Suprapubic skin (tissue), 4 donors: ENCODE results near the gene GSTP1.

Experiments
- EP300 ChIP-seq: sonication (generic); formaldehyde crosslinking; IDR thresholded peaks from one replicate; pipeline ENCODE4 v1.6.1; 2017; ENCODE audit warnings: antibody characterized with exemption
- POLR2A ChIP-seq, 2 donors: fragments of 450-650 bp; IDR thresholded peaks; one replicate each; pipeline ENCODE4 v1.6.1; 2017; ENCODE audit warnings: antibody characterized with exemption in 2 of 2, mild to moderate bottlenecking in 2 of 2, moderate library complexity in 2 of 2
- POLR2AphosphoS5 ChIP-seq, 3 donors: sonication (generic); formaldehyde crosslinking; IDR thresholded peaks; one replicate each; pipeline ENCODE4 v1.6.1; 2017; ENCODE audit warnings: antibody characterized with exemption in 3 of 3
- TF ChIP-seq, protein P1 (sequence below), 2 donors: fragments of 200-600 bp in 1 of 2; fragments of 450-650 bp in 1 of 2; sonication (generic) in 1 of 2; IDR thresholded peaks; one replicate each; pipeline ENCODE4 v1.5.1; 2016 to 2019; ENCODE audit warnings: antibody characterized with exemption in 2 of 2, mild to moderate bottlenecking in 1 of 2, moderate library complexity in 1 of 2

- TF ChIP-seq, protein P1, sequence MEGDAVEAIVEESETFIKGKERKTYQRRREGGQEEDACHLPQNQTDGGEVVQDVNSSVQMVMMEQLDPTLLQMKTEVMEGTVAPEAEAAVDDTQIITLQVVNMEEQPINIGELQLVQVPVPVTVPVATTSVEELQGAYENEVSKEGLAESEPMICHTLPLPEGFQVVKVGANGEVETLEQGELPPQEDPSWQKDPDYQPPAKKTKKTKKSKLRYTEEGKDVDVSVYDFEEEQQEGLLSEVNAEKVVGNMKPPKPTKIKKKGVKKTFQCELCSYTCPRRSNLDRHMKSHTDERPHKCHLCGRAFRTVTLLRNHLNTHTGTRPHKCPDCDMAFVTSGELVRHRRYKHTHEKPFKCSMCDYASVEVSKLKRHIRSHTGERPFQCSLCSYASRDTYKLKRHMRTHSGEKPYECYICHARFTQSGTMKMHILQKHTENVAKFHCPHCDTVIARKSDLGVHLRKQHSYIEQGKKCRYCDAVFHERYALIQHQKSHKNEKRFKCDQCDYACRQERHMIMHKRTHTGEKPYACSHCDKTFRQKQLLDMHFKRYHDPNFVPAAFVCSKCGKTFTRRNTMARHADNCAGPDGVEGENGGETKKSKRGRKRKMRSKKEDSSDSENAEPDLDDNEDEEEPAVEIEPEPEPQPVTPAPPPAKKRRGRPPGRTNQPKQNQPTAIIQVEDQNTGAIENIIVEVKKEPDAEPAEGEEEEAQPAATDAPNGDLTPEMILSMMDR (IDR thresholded peaks at IDR 0.05): no peak
- TF ChIP-seq POLR2AphosphoS5 (IDR thresholded peaks at IDR 0.05) (no peak), POLR2A (IDR thresholded peaks at IDR 0.05) (no peak), EP300 (no peak)
These were observed 43.4 kb downstream of the GSTP1 start for GRCh38 chr11:67626970-67627369.
